H9 (cell line): Measurements from ENCODE around the gene SLBP. TPM values are rescaled to one million over a fixed set of nuclear protein-coding genes. Genes with fewer than 3 reads are reported as not detected.

Source experiments
- DNase-seq: peaks from one replicate; pipeline ENCODE4 v3.0.0-alpha.2; 2017
- H2AFZ ChIP-seq: one replicate; pipeline ENCODE4 v1.6.1; 2013; ENCODE audit warnings: mild to moderate bottlenecking, low read length, control low read depth, moderate library complexity
- H2AK5ac ChIP-seq: 2 replicates; pipeline ENCODE4 v1.6.1; 2013; ENCODE audit warnings: low read length, control low read depth, mixed read lengths; ENCODE audit not compliant: insufficient read length
- H2BK120ac ChIP-seq: one replicate; pipeline ENCODE4 v1.6.1; 2013; ENCODE audit warnings: low read depth, mild to moderate bottlenecking, low read length, control low read depth, inconsistent platforms; ENCODE audit not compliant: poor library complexity, severe bottlenecking
- H2BK12ac ChIP-seq: 2 replicates; pipeline ENCODE4 v1.6.1; 2013; ENCODE audit warnings: low read length, control low read depth, mixed read lengths, low read depth; ENCODE audit not compliant: insufficient read length
- H2BK15ac ChIP-seq: 2 replicates; pipeline ENCODE4 v1.6.1; 2013; ENCODE audit warnings: low read depth, low read length, control low read depth
- H2BK20ac ChIP-seq: one replicate; pipeline ENCODE4 v1.6.1; 2013; ENCODE audit warnings: low read depth, mild to moderate bottlenecking, low read length, control low read depth, inconsistent platforms; ENCODE audit not compliant: poor library complexity, severe bottlenecking
- H2BK5ac ChIP-seq: 2 replicates; pipeline ENCODE4 v1.6.1; 2013; ENCODE audit warnings: low read length, control low read depth, mixed read lengths; ENCODE audit not compliant: insufficient read length
- H3K14ac ChIP-seq: 2 replicates; pipeline ENCODE4 v1.6.1; 2013; ENCODE audit warnings: low read length, control low read depth; ENCODE audit not compliant: insufficient read depth
- H3K18ac ChIP-seq: 2 replicates; pipeline ENCODE4 v1.6.1; 2013; ENCODE audit warnings: low read depth, mild to moderate bottlenecking, mixed read lengths, low read length, control low read depth; ENCODE audit not compliant: insufficient read length
- H3K23ac ChIP-seq: 2 replicates; pipeline ENCODE4 v1.6.1; 2013; ENCODE audit warnings: low read length, control low read depth, mixed read lengths, low read depth; ENCODE audit not compliant: insufficient read length
- H3K23me2 ChIP-seq: 2 replicates; pipeline ENCODE4 v1.6.1; 2013; ENCODE audit warnings: low read depth, mild to moderate bottlenecking, mixed read lengths, low read length, control low read depth; ENCODE audit not compliant: insufficient read length, poor library complexity, severe bottlenecking
- H3K27ac ChIP-seq: 2 replicates; pipeline ENCODE4 v1.5.1; 2013; ENCODE audit warnings: low read length, control low read depth, mixed read lengths, low read depth; ENCODE audit not compliant: insufficient read length
- H3K27me3 ChIP-seq: 2 replicates; pipeline ENCODE4 v1.6.1; 2013; ENCODE audit warnings: low read length, control low read depth, inconsistent platforms; ENCODE audit not compliant: insufficient read depth
- H3K4ac ChIP-seq: 2 replicates; pipeline ENCODE4 v1.6.1; 2013; ENCODE audit warnings: low read depth, mild to moderate bottlenecking, control low read depth, inconsistent platforms, low read length, moderate library complexity
- H3K4me1 ChIP-seq: 2 replicates; pipeline ENCODE4 v1.6.1; 2013; ENCODE audit warnings: low read length, control low read depth, inconsistent platforms; ENCODE audit not compliant: insufficient read depth
- H3K4me2 ChIP-seq: 2 replicates; pipeline ENCODE4 v1.6.1; 2013; ENCODE audit warnings: low read length, control low read depth, mixed read lengths; ENCODE audit not compliant: insufficient read length, insufficient read depth
- H3K56ac ChIP-seq: 2 replicates; pipeline ENCODE4 v1.6.1; 2013; ENCODE audit warnings: low read depth, mild to moderate bottlenecking, mixed read lengths, low read length, control low read depth; ENCODE audit not compliant: insufficient read length
- H3K79me1 ChIP-seq: 2 replicates; pipeline ENCODE4 v1.6.1; 2013; ENCODE audit warnings: low read depth, mild to moderate bottlenecking, moderate library complexity, low read length, control low read depth, inconsistent platforms; ENCODE audit not compliant: insufficient read depth, poor library complexity, severe bottlenecking
- H3K79me2 ChIP-seq: 2 replicates; pipeline ENCODE4 v1.6.1; 2013; ENCODE audit warnings: low read length, control low read depth, inconsistent platforms; ENCODE audit not compliant: insufficient read depth
- H3K9ac ChIP-seq: 2 replicates; pipeline ENCODE4 v1.6.1; 2013; ENCODE audit warnings: low read length, control low read depth, mixed read lengths; ENCODE audit not compliant: insufficient read length; ENCODE audit errors: extremely low read depth
- H3K9me3 ChIP-seq: one replicate; pipeline ENCODE4 v1.6.1; 2013; ENCODE audit warnings: low read depth, low read length, inconsistent platforms; ENCODE audit not compliant: control insufficient read depth
- H3T11ph ChIP-seq: one replicate; pipeline ENCODE4 v1.6.1; 2013; ENCODE audit warnings: mild to moderate bottlenecking, low read length, control low read depth, inconsistent platforms
- H4K20me1 ChIP-seq: one replicate; pipeline ENCODE4 v1.6.1; 2013; ENCODE audit not compliant: control insufficient read depth, insufficient read length, insufficient read depth
- H4K5ac ChIP-seq: 2 replicates; pipeline ENCODE4 v1.6.1; 2013; ENCODE audit warnings: low read depth, mild to moderate bottlenecking, mixed read lengths, low read length, control low read depth; ENCODE audit not compliant: insufficient read length
- H4K8ac ChIP-seq: replicated peaks from 2 replicates; pipeline ENCODE4 v1.6.1; 2013; ENCODE audit warnings: low read length, control low read depth, mixed read lengths, low read depth; ENCODE audit not compliant: insufficient read length
- H4K91ac ChIP-seq: 2 replicates; pipeline ENCODE4 v1.6.1; 2013; ENCODE audit warnings: low read depth, mild to moderate bottlenecking, moderate library complexity, mixed read lengths, low read length, control low read depth; ENCODE audit not compliant: insufficient read length
- H3K27ac Mint-ChIP-seq, 3 experiments: 2 replicates in 2 of 3; 3 replicates in 1 of 3; pipeline ENCODE4 v1.8.0; 2020 to 2021; ENCODE audit warnings: mixed read lengths in 3 of 3, mild to moderate bottlenecking in 1 of 3, moderate library complexity in 1 of 3
- H3K27me3 Mint-ChIP-seq: 2 replicates; pipeline ENCODE4 v1.8.0; 2021; ENCODE audit warnings: low read depth, mild to moderate bottlenecking, moderate library complexity, mixed read lengths
- H3K36me3 Mint-ChIP-seq, 3 experiments: 2 replicates in 2 of 3; 3 replicates in 1 of 3; pipeline ENCODE4 v1.8.0; 2020 to 2021; ENCODE audit warnings: low read depth in 3 of 3, mixed read lengths in 3 of 3; ENCODE audit not compliant: insufficient read depth in 1 of 3
- H3K4me1 Mint-ChIP-seq, 2 experiments: 2 replicates each; pipeline ENCODE4 v1.8.0; 2020; ENCODE audit warnings: mixed read lengths in 2 of 2
- H3K4me3 Mint-ChIP-seq, 2 experiments: 2 replicates in 1 of 2; 3 replicates in 1 of 2; pipeline ENCODE4 v1.8.0; 2020 to 2021; ENCODE audit warnings: mild to moderate bottlenecking in 2 of 2, mixed read lengths in 2 of 2, moderate library complexity in 1 of 2
- H3K9me3 Mint-ChIP-seq, 2 experiments: 2 replicates in 1 of 2; 3 replicates in 1 of 2; pipeline ENCODE4 v1.8.0; 2020; ENCODE audit warnings: mild to moderate bottlenecking in 2 of 2, mixed read lengths in 2 of 2, moderate library complexity in 1 of 2
- WGBS: extraction: QIAGEN DNeasy Blood & Tissue Kit; methylation state at CpG from one replicate; pipeline ENCODE4 v1.1.7; 2013; ENCODE audit warnings: missing lambda C conversion rate, low lambda C conversion rate, mixed read lengths; ENCODE audit not compliant: insufficient read length; ENCODE audit errors: extremely low coverage; 5-methylcytosine and 5-hydroxymethylcytosine counted together
- total RNA-seq: library from RNA; stranded (reverse); gene quantifications from 2 replicates; pipeline ENCODE4 v1.2.1, GENCODE V29; 2021
- TF ChIP-seq, protein P1 (sequence below): fragments of 200-600 bp; sonication (generic); conservative IDR thresholded peaks from 3 replicates; pipeline ENCODE4 v1.8.0; 2021; ENCODE audit warnings: antibody characterized with exemption, mild to moderate bottlenecking

Gene SLBP
- total RNA-seq, 1 experiment from 2014 or later, result 62.7 TPM

DNA sequence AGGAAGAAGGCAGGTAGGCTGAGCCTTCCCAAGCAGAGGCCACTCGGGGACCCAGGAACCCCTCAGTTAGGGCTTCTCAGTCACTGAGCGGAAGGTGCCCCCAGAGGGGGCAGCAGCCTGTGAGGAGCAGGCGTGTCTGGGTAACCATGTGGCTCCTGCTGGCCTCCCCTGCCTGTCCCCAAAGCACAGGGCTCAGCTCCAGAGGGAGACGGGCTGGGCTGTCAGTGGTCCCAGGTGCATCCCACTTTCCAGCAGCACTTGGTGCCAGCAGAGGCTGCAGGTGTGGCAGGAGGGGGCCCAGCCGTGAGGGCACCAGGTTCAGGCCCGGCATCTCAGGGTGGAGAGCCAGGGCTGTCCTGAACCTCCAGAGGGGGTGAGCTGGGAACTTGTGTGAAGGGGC is 31.9 kb upstream of the SLBP start:
- Mint-ChIP-seq H3K36me3 (peaks cover 25 to 65% (median 56%) of the 10 kb centered on the region in 3 experiments), H3K27ac (peak overlapping the region in 2 of 3 experiments; percentile 18 to 87; a peak in 3 of 7 replicates)

More for the DNA sequence above, 31.9 kb upstream of the SLBP start:
- Histone ChIP-seq H3K27me3 (no peaks in the 10 kb centered on the region), H2AFZ (no peak overlapping the region), H3K27ac (no peak overlapping the region), H4K5ac (no peak overlapping the region), H3T11ph (no peak overlapping the region), H3K4me1 (no peaks in the 10 kb centered on the region), H3K23ac (no peak overlapping the region), H4K20me1 (no peaks in the 10 kb centered on the region), H2BK120ac (no peak overlapping the region), H3K56ac (no peak overlapping the region), H2BK5ac (no peak overlapping the region), H3K14ac (no peak overlapping the region), H2BK12ac (no peak overlapping the region), H2AK5ac (no peak overlapping the region), H4K8ac (no peak overlapping the region), H3K79me2 (no peaks in the 10 kb centered on the region), H3K23me2 (no peaks in the 10 kb centered on the region), H3K4ac (no peak overlapping the region), H3K18ac (no peak overlapping the region), H2BK20ac (no peak overlapping the region), H2BK15ac (no peak overlapping the region), H4K91ac (no peak overlapping the region), H3K9me3 (no peaks in the 10 kb centered on the region), H3K4me2 (no peak overlapping the region), H3K9ac (no peak overlapping the region), H3K79me1 (no peaks in the 10 kb centered on the region)
- no CpG with 5 or more reads among the region's 6 CpGs for WGBS
- DNase-seq, result no peak
- no peaks in the 10 kb centered on the region for H3K27me3 Mint-ChIP-seq
- TF ChIP-seq, protein P1, sequence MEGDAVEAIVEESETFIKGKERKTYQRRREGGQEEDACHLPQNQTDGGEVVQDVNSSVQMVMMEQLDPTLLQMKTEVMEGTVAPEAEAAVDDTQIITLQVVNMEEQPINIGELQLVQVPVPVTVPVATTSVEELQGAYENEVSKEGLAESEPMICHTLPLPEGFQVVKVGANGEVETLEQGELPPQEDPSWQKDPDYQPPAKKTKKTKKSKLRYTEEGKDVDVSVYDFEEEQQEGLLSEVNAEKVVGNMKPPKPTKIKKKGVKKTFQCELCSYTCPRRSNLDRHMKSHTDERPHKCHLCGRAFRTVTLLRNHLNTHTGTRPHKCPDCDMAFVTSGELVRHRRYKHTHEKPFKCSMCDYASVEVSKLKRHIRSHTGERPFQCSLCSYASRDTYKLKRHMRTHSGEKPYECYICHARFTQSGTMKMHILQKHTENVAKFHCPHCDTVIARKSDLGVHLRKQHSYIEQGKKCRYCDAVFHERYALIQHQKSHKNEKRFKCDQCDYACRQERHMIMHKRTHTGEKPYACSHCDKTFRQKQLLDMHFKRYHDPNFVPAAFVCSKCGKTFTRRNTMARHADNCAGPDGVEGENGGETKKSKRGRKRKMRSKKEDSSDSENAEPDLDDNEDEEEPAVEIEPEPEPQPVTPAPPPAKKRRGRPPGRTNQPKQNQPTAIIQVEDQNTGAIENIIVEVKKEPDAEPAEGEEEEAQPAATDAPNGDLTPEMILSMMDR, result no peak
- no peak overlapping the region for H3K4me3 Mint-ChIP-seq
- H3K4me1 Mint-ChIP-seq, result 0 out of 4 replicates have a peak, but pooled peaks cover 0 to 4% of the 10 kb centered on the region in 2 experiments
- peaks cover 0 to under 1% of the 10 kb centered on the region in 2 experiments; a peak in 3 of 5 replicates for H3K9me3 Mint-ChIP-seq
